DOHH2 (cell line): ENCODE results near the gene RABGAP1L.

ENCODE experiments used
- EZH2phosphoT487 ChIP-seq: fragments of 200-600 bp; sonication (generic); IDR thresholded peaks from 2 replicates; pipeline ENCODE4 v1.6.1; 2017; ENCODE audit warnings: borderline replicate concordance, mild to moderate bottlenecking, antibody characterized with exemption, low read length, moderate library complexity, mixed read lengths
- TF ChIP-seq, protein P1 (sequence below): fragments of 200-600 bp; sonication (generic); IDR thresholded peaks from one replicate; pipeline ENCODE4 v1.5.1; 2014; ENCODE audit warnings: antibody characterized with exemption, mild to moderate bottlenecking, low read depth, low read length; ENCODE audit not compliant: poor library complexity, severe bottlenecking

DNA sequence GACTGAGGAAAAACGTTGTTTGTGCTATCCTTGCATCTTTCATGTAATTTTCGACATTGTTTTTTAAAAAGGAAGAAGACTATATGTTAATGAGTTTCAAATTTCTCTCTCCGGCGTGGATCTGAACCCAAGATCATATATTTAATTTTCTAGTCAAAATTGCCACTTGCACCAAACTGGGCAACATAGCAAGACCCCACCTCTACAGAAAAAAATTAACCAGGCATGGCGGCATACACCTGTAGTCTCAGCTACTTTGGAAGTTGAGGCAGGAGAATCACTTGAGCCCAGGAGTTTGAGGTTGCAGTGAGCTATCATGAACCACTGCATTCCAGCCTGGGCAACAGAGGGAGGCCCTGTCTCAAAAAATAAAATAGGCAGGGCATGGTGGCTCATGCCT, 16.5 kb upstream of the RABGAP1L start:
- TF ChIP-seq, protein P1, sequence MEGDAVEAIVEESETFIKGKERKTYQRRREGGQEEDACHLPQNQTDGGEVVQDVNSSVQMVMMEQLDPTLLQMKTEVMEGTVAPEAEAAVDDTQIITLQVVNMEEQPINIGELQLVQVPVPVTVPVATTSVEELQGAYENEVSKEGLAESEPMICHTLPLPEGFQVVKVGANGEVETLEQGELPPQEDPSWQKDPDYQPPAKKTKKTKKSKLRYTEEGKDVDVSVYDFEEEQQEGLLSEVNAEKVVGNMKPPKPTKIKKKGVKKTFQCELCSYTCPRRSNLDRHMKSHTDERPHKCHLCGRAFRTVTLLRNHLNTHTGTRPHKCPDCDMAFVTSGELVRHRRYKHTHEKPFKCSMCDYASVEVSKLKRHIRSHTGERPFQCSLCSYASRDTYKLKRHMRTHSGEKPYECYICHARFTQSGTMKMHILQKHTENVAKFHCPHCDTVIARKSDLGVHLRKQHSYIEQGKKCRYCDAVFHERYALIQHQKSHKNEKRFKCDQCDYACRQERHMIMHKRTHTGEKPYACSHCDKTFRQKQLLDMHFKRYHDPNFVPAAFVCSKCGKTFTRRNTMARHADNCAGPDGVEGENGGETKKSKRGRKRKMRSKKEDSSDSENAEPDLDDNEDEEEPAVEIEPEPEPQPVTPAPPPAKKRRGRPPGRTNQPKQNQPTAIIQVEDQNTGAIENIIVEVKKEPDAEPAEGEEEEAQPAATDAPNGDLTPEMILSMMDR = no peak
- no peak for TF ChIP-seq EZH2phosphoT487
